NCI-H526 (cell line): Measurements from ENCODE around the gene ZNF280B.
"Not testable (repeated sequence)": the region's sequence is repeated elsewhere in the genome, so short reads cannot be mapped to it uniquely, and the experiment has no call there.

Experiments used
- DNase-seq, 2 experiments: peaks; one replicate each; lab custom pipeline; 2025; lab: John Stamatoyannopoulos, UW

Gene ZNF280B

DNA sequence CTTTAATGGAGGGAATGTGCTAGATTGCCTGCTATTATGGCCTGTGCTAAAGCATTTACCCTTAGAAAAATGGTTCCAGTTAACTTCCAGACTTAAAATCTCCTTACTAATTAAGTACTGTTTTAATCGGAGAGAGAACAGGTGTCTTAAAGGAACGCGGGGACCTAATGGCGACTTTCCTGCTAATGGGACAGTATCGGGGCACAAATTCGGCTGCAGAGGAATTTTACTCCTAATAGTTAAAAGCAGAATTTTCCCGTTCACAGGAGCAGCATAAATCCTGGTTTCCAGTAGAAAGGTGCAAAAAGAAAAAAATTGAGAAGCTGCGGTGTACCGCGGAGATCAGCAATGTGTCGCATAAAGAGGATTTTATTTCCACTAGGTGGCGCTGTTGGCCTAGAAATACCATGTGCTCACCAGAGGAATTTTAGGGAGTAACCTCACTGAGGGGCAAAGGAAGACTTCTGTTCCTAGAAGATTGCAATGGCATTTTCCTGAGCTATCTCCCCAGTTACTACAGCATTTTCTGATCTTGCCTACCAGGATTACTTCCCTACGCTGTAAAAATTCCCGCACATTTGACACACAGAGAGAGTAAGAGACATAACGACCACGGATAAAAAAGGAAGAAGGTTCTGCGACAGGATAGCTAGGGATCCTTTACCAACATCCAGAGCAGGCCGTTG is 44.5 kb downstream of the ZNF280B start:
- DNase-seq, result peak in 1 of 2 experiments; percentile 76

GRCh38 chr22:22462813-22463567 is 45.6 kb downstream of the ZNF280B start:
- peak in 1 of 2 experiments; percentile 23 for DNase-seq

GRCh38 chr22:22461583-22461982 is 47.0 kb downstream of the ZNF280B start:
- DNase-seq, result no peak

DNA sequence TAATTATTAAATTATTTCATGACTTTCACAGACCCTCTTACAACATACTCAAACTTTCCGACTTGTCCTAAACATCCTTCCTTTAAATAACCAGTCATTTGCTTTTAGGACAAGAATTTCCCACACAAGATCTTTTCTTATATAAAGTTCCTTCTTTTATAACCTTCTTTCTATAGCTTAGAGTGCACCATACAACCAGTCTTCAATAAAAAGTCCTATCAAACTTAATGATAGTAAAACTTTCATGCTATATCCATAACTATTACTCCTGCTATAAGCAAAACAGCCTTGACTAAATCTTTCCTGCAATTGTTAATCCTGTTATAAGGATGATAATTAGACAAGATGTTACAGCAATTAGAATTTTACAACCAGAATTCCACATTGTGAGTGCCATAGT is 47.4 kb downstream of the ZNF280B start:
- no peak for DNase-seq

DNA sequence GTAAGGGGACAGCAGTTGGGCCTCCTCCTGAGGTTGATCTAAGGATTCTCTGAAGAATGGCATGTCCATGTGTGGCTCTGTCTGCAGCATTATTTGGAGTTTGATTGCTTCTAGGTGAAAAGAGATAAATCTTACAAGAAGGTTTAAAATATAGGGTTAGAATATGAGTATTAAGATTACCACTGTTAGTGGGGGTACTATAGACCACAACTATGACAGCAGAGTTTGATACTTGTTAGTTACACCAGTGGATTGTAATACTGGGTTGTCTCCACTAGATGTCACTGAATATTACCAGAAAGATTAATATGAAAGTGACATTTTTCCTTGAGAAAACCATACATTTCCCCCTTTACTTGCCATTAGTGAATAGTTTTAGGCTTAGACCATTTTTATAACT is 47.9 kb downstream of the ZNF280B start:
- DNase-seq, result peak in 1 of 2 experiments; percentile 4

DNA sequence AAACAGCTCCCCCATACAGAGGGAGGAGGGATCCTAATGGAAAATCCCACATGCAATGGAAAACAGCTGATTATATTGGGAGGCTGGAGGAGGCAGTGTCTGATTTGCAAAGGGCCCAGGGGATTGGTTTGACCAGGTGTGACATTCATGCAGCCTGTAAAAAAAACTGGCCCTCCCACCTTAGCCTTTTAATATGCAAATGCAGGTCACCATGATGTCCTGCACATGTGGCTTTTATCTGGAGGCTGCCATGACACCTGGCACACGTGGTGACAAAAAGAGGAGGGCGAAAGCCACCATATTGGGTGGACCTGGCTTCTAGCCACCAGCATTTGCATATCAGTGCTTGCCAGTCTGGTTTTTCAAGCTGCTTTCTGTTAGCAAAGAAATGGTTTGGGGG is 48.5 kb downstream of the ZNF280B start:
- DNase-seq, result peak; percentile 49 to 62

GRCh38 chr22:22458896-22459588 is 49.5 kb downstream of the ZNF280B start:
- no peak for DNase-seq

DNA sequence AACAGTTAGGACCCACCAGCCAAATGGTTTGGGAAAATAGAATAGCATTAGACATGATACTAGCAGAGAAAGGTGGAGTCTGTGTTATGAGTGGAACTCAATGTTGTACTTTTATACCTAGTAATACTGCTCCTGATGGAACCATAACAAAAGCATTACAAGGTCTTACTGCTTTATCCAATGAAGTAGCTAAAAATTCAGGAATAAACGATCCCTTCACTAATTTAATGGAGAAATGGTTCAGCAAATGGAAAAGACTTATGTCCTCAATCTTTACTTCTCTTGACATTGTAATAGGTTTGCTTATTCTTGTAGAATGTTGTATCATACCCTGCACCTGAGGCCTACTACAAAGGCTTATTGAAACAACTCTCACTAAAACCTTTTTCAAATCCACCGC is 50.2 kb downstream of the ZNF280B start:
- no peak for DNase-seq

DNA sequence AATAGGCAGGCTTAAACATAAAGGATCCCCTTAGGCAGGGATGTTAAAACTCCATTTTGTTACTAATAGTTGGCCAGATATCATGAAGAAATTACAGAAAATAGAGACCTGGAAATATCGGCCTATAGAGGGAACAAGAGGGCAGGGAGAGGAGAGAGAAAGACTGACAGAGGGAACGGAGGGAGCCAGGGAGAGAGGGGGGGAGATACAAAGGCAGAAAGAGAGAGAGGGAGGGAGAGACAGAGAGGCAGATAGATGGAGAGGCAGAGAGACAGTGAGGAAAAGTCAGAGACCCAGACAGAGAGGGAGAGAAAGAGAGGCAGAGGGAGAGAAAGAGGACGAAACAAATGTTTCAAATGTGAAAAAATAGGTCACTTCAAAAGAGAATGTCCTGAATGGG is 53.5 kb downstream of the ZNF280B start:
- no peak for DNase-seq

DNA sequence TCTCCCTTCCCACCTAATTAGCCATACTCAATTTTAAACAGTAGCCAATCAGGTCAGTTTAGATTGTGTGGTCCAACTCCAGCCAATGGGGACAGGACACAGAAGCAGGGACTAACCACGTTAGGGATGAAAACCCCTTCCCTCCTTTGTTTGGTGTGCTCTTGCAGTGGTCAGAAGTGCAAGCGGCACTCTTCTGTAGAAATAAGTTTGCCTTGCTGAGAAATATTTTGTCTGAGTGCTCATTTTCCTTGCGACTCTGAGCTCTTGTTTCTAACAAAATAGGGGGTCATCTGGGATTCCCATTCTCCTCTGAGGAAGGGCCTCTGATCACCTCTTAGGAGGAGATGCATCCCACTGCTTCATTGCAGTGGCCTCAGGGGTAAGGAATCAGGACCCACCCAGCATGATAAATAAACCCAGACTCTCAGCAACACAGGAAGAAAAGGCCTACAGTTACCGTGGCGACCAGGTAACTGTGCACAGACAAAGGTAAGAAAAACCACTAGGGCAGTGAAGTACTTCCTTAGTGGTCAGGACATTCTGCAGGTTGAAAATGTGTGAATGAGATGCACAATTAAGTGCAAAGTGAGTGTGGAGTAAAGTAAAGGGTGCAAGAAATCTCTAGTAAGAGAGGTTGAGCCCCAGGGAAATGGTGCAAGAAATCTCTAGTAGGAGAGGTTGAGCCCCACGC is 55.4 kb downstream of the ZNF280B start:
- DNase-seq, result no peak

GRCh38 chr22:22452211-22452610 is 56.3 kb downstream of the ZNF280B start:
- DNase-seq, result no peak

GRCh38 chr22:22450343-22450839 is 58.2 kb downstream of the ZNF280B start:
- no peak for DNase-seq

DNA sequence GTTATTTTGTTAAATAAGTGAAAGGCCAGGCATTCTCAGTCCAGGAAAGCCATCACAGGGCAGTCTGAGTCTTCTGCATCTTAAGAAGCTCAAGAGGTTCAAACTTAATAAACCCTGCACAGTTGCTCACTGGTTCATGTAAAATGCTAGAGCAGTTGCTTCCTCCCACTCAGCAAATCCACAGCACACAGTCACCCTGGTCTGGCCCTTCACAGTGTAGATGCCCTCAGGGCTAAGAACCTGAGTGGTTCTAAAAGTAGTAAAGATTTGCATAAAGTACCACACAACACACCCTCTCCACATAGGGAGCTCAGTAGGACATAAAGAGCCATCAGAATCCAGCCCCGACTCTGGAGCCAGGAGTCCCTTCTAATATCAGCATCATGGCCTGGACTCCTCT is 58.7 kb downstream of the ZNF280B start:
- DNase-seq, result peak; percentile 53 to 65

GRCh38 chr22:22446517-22446916 is 62.0 kb downstream of the ZNF280B start:
- DNase-seq, result no peak

DNA sequence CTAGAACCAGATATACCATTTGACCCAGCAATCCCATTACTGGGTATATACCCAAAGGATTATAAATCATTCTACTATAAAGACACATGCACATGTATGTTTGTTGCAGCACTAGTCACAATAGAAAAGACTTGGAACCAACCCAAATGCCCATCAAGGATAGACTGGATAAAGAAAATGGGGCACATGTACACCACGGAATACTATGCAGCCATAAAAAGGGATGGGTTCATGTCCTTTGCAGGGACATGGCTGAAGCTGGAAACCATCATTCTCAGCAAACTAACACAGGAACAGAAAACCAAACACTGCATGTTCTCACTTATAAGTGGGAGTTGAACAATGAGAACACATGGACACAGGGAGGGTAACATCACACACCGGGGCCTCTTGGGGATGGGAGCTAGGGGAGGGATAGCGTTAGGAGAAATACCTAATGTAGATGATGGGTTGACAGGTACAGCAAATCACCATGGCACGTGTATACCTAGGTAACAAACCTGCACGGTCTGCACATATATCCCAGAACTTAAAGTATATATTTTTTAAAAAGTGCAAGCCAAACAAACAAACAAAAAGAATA is 64.4 kb downstream of the ZNF280B start:
- DNase-seq, result not testable (repeated sequence)

DNA sequence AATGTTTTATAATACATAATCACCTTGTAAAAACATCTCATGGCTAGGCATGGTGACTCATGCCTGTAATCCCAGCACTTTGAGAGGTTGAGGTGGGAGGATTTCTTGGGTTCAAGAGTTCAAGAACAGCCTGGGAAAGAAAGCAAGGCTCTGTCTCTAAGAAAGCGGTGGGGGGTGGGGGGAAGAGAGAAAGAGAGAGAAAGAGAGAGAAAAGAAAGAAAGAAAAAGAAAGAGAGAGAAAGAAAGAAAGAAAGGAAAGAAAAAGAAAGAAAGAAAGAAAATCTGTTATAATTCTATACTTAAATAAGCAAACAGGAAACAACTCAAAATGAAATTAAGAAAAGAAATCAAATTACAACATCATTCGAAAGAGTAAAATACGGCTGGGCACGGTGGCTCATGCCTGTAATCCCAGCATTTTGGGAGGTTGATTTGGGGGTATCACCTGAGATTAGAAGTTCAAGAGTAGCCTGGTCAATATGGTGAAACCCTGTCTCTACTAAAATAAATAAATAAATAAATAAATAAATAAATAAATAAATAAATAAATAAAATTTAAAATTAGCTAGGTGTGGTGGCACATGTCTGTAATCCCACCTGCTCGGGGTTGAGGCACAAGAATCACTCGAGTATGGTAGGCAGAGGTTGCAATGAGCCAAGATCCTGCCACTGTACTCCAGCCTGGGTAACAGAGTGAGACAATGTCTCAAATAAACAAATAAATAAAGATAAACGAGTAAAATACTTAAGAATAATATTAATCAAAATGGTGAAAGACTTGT is 65.4 kb downstream of the ZNF280B start:
- DNase-seq, result no peak

- not testable (repeated sequence) for DNase-seq
Measured at GRCh38 chr22:22441626-22442025, 66.9 kb downstream of the ZNF280B start.

DNA sequence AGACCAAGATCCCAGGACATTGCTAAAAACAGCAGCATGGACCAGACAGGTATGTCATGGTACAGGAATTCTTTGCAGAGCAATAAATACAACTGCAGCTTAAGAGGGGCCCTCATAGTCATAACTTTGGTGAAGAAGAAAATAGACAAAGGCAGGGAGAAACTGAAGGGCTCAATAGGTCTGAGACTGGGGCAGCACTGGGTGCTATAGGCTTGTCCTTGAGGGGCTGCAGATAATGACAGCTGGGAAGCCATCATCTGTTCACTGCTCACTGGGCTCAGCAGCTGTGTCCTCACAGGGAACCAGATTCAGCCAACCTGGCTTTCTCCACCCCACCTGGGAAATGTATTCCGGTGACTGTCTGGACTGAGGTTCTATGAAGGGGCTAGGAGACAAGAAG is 68.4 kb downstream of the ZNF280B start:
- no peak for DNase-seq
